Tibial nerve (tissue), 4 donors: Measurements from ENCODE around the gene RNASEH2C. TPM values are rescaled to one million over a fixed set of nuclear protein-coding genes. Genes with fewer than 3 reads are reported as not detected.

Experiments used
- DNase-seq, 2 donors: peaks; one replicate each; pipeline ENCODE4 v3.0.0-alpha.2; 2019; ENCODE audit warnings: low spot score in 2 of 2
- H3K27ac ChIP-seq, 4 donors: fragments of 200-600 bp; sonication (generic) in 3 of 4; one replicate each; pipeline ENCODE4 v1.5.1; 2017 to 2019; ENCODE audit warnings: mild to moderate bottlenecking in 1 of 4
- H3K27me3 ChIP-seq, 2 donors: fragments of 200-600 bp; sonication (generic) in 1 of 2; one replicate each; pipeline versions ENCODE4 v1.5.1 to v1.6.0; 2017 to 2019
- H3K36me3 ChIP-seq, 3 donors: fragments of 200-600 bp; sonication (generic); one replicate each; pipeline ENCODE4 v1.5.1; 2018 to 2019
- H3K4me1 ChIP-seq, 4 donors: fragments of 200-600 bp; sonication (generic) in 3 of 4; one replicate each; pipeline ENCODE4 v1.5.1; 2017 to 2019
- H3K4me3 ChIP-seq, 4 donors: fragments of 200-600 bp; sonication (generic) in 3 of 4; one replicate each; pipeline ENCODE4 v1.5.1; 2017 to 2019; ENCODE audit warnings: mild to moderate bottlenecking in 1 of 4, moderate library complexity in 1 of 4
- H3K9me3 ChIP-seq, 4 donors: fragments of 200-600 bp; sonication (generic) in 3 of 4; one replicate each; pipeline ENCODE4 v1.5.1; 2017 to 2019
- EP300 ChIP-seq, 2 donors: sonication (generic); formaldehyde crosslinking; IDR thresholded peaks; one replicate each; pipeline ENCODE4 v1.6.1; 2017; ENCODE audit warnings: antibody characterized with exemption in 2 of 2, mild to moderate bottlenecking in 1 of 2
- POLR2A ChIP-seq, 2 donors: fragments of 450-650 bp; IDR thresholded peaks; one replicate each; pipeline ENCODE4 v1.6.1; 2017; ENCODE audit warnings: antibody characterized with exemption in 2 of 2, mild to moderate bottlenecking in 2 of 2, moderate library complexity in 2 of 2
- WGBS, 2 donors: methylation state at CpG; one replicate each; pipeline ENCODE4 v1.1.5; 2018; 5-methylcytosine and 5-hydroxymethylcytosine counted together
- total RNA-seq, 4 donors: library from RNA; depleted of rRNA; stranded (reverse); fragments of >200 nt; gene quantifications; one replicate each; pipeline ENCODE4 v1.1.0, GENCODE V29; 2016
- TF ChIP-seq, protein P1 (sequence below), 5 experiments: fragments of 200-600 bp in 3 of 5; fragments of 450-650 bp in 2 of 5; sonication (generic) in 3 of 5; IDR thresholded peaks; one replicate each; pipeline ENCODE4 v1.5.1; 2016 to 2019; ENCODE audit warnings: antibody characterized with exemption in 5 of 5, mild to moderate bottlenecking in 3 of 5, moderate library complexity in 2 of 5

Gene RNASEH2C
- total RNA-seq, 4 donors from 2014 or later, result 142 to 197 (median 152) TPM

DNA sequence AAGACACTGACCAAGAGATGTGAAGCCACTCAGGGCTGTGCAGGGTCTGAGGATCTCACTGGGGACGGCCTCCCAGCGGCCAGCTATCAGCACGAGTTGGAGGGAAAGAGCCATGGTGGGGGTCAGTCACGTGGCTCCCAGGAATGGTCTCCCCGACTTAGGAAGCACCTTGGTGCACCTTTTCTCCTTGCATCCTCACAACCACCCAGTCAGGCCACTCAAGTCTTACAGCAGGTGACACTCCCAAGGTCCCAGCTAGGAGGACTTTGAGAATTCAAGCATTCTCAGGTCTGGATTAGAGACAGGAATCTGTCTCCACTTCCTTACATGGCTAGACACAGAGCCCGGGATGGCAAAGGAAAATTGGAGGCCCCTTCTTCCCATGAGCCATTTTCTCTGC is 2.7 kb downstream of the RNASEH2C start:
- Histone ChIP-seq H3K9me3 (no peaks in the 10 kb centered on the region), H3K27ac (no peak overlapping the region), H3K27me3 (no peaks in the 10 kb centered on the region), H3K36me3 (peaks cover 5 to 67% (median 28%) of the 10 kb centered on the region in 3 donors), H3K4me1 (peaks cover 0 to 38% (median 17%) of the 10 kb centered on the region in 4 donors), H3K4me3 (no peak overlapping the region)
- no peak for DNase-seq
- WGBS, 2 donors, result 68 to 72% methylated on average over 5 to 6 of the region's 6 CpGs
- no peak for TF ChIP-seq POLR2A (IDR thresholded peaks at IDR 0.05)
- no peak for TF ChIP-seq EP300 (IDR thresholded peaks at IDR 0.05)
- TF ChIP-seq, protein P1, sequence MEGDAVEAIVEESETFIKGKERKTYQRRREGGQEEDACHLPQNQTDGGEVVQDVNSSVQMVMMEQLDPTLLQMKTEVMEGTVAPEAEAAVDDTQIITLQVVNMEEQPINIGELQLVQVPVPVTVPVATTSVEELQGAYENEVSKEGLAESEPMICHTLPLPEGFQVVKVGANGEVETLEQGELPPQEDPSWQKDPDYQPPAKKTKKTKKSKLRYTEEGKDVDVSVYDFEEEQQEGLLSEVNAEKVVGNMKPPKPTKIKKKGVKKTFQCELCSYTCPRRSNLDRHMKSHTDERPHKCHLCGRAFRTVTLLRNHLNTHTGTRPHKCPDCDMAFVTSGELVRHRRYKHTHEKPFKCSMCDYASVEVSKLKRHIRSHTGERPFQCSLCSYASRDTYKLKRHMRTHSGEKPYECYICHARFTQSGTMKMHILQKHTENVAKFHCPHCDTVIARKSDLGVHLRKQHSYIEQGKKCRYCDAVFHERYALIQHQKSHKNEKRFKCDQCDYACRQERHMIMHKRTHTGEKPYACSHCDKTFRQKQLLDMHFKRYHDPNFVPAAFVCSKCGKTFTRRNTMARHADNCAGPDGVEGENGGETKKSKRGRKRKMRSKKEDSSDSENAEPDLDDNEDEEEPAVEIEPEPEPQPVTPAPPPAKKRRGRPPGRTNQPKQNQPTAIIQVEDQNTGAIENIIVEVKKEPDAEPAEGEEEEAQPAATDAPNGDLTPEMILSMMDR (IDR thresholded peaks at IDR 0.05), result no peak

DNA sequence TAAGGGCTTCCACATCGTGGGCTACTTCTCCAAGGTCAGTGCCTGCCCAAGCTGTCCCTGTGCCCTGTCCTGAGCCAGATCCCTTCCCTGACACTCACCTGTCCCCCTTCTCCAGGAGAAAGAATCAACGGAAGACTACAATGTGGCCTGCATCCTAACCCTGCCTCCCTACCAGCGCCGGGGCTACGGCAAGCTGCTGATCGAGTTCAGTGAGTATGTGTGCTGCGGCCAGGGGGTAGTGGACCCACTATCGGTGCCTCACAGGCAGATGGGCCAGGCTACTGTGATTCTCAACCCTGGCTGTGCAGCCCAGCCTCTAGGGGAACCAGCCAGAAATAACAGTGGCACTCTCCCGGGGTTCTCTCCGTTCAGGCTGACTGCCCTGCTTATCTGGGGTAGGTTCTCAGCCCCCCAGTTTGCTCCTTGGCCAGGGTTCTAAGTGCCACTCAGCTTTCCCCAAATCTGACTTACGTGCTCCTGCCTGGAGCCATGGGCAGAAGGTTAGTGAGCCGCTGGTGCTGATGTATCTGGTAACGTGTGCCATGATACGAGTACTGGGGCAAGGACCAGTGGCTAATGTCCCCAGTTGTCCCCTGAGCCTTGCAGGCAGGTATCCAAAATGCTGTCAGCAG is 3.7 kb downstream of the RNASEH2C start:
- no peak overlapping the region for H3K4me3 ChIP-seq
- WGBS, 2 donors, result 79 to 85% methylated on average over 14 of the region's 14 CpGs
- peaks cover 0 to 42% (median 20%) of the 10 kb centered on the region in 4 donors for H3K4me1 ChIP-seq
- no peaks in the 10 kb centered on the region for H3K27me3 ChIP-seq
- no peak overlapping the region for H3K27ac ChIP-seq
- no peaks in the 10 kb centered on the region for H3K9me3 ChIP-seq
- H3K36me3 ChIP-seq, result peaks cover 5 to 69% (median 28%) of the 10 kb centered on the region in 3 donors
- no peak for DNase-seq
- TF ChIP-seq, protein P1 (IDR thresholded peaks at IDR 0.05), result no peak
- TF ChIP-seq EP300 (IDR thresholded peaks at IDR 0.05) (no peak), POLR2A (IDR thresholded peaks at IDR 0.05) (no peak)

DNA sequence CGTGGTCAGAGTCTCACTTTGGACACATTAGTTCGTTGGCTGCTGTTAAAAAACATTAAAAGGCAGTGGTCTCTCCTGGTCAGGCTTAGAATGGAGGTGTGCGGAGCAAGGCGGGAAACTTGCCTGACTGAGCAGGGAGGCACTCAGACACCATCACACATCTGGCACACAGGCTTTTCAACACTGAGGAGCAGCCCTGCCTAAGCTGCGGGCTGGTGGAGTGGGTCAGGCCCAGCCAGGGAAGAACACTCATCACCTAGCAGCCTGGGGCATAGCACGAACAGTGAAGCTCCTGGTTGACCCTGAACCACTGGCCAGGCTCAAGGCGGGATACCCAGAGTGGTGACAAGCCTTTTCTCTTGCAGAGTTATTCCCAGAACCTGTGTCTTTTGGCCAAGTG is 4.3 kb downstream of the RNASEH2C start:
- H3K4me1 ChIP-seq, result peaks cover 0 to 44% (median 20%) of the 10 kb centered on the region in 4 donors

DNA sequence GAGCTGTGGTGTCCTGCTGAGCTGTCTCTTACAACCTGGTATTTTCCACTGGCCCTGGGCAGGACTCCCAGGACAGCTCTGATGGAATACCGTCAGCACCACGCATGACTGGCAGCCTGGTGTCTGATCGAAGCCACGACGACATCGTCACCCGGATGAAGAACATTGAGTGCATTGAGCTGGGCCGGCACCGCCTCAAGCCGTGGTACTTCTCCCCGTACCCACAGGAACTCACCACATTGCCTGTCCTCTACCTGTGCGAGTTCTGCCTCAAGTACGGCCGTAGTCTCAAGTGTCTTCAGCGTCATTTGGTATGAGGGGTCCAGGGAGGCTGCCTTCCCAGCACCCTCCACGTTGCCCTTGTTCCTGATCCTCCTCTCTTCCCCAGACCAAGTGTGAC is 6.2 kb downstream of the RNASEH2C start:
- no peak for TF ChIP-seq EP300 (IDR thresholded peaks at IDR 0.05)
- TF ChIP-seq, protein P1 (IDR thresholded peaks at IDR 0.05), result no peak
- no peak for TF ChIP-seq POLR2A (IDR thresholded peaks at IDR 0.05)
- no peak overlapping the region for H3K4me3 ChIP-seq
- H3K27ac ChIP-seq, result no peak overlapping the region
- 91 to 92% methylated on average over 16 of the region's 16 CpGs for WGBS, 2 donors
- no peak for DNase-seq
- H3K4me1 ChIP-seq, result peaks cover 0 to 40% (median 16%) of the 10 kb centered on the region in 4 donors
- H3K27me3 ChIP-seq, result no peaks in the 10 kb centered on the region
- peaks cover 5 to 67% (median 28%) of the 10 kb centered on the region in 3 donors for H3K36me3 ChIP-seq
- no peaks in the 10 kb centered on the region for H3K9me3 ChIP-seq

More for the DNA sequence above, 4.3 kb downstream of the RNASEH2C start:
- no peak overlapping the region for H3K4me3 ChIP-seq
- no peaks in the 10 kb centered on the region for H3K27me3 ChIP-seq
- H3K9me3 ChIP-seq, result no peaks in the 10 kb centered on the region
- peaks cover 5 to 69% (median 28%) of the 10 kb centered on the region in 3 donors for H3K36me3 ChIP-seq
- H3K27ac ChIP-seq, result no peak overlapping the region
- 84 to 91% methylated on average over 7 of the region's 7 CpGs for WGBS, 2 donors
- TF ChIP-seq, protein P1 (IDR thresholded peaks at IDR 0.05), result no peak
- TF ChIP-seq EP300 (IDR thresholded peaks at IDR 0.05) (no peak), POLR2A (IDR thresholded peaks at IDR 0.05) (no peak)
- no peak for DNase-seq

DNA sequence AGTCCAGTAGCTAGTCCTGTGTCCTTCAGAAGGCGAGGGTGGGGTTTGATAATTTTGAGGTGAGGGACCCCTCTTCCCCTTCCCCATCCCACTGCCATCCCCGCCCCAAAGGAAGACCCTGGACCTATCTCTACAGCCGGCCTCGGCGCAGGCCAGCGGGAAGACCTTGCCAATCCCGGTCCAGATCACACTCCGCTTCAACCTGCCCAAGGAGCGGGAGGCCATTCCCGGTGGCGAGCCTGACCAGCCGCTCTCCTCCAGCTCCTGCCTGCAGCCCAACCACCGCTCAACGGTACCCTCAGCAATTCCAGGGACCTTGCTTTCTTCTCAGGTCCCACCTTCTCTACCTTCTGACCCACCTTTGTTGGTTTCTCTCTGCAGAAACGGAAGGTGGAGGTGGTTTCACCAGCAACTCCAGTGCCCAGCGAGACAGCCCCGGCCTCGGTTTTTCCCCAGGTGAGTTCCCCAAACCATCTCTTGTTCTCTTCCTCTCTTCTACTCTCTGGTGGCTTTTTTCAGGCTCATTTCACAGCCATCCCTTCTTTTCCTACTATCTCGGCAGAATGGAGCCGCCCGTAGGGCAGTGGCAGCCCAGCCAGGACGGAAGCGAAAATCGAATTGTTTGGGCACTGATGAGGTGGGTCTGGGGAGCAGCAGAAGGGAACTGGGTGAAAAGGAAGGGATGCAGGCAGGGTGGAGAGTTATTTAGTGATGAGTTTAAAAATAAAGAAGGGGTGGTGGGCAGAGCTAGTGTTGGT is 7.2 kb downstream of the RNASEH2C start:
- Histone ChIP-seq H3K36me3 (peaks cover 5 to 56% (median 24%) of the 10 kb centered on the region in 3 donors), H3K4me1 (peaks cover 0 to 30% (median 7%) of the 10 kb centered on the region in 4 donors), H3K4me3 (peak overlapping the region in 1 of 4 donors; percentile 89), H3K27ac (peak overlapping the region in 3 of 4 donors; percentile 94 to 100 (median 100)), H3K27me3 (no peaks in the 10 kb centered on the region), H3K9me3 (no peaks in the 10 kb centered on the region)
- no peak for DNase-seq
- WGBS, 2 donors, result 90 to 92% methylated on average over 24 of the region's 24 CpGs
- TF ChIP-seq, protein P1 (IDR thresholded peaks at IDR 0.05), result no peak
- TF ChIP-seq POLR2A (IDR thresholded peaks at IDR 0.05) (no peak), EP300 (IDR thresholded peaks at IDR 0.05) (no peak)
